HG02981 (cell line): Measurements from ENCODE around the gene ITPKA.

Experiments used
- ATAC-seq: cut with Tn5 transposase; IDR thresholded peaks from one replicate; pipeline ENCODE4 v1.9.1; 2021; ENCODE audit warnings: mild to moderate bottlenecking, moderate library complexity; ENCODE audit not compliant: unreplicated experiment

Gene ITPKA

GRCh38 chr15:41507820-41508290, 14.2 kb downstream of the ITPKA start:
- no peak for ATAC-seq

GRCh38 chr15:41510728-41511127, 17.1 kb downstream of the ITPKA start:
- no peak for ATAC-seq

GRCh38 chr15:41511331-41511898, 17.7 kb downstream of the ITPKA start:
- ATAC-seq = no peak

GRCh38 chr15:41511899-41512369, 18.3 kb downstream of the ITPKA start:
- no peak for ATAC-seq

- ATAC-seq = peak; percentile 11
These were observed 18.9 kb downstream of the ITPKA start for GRCh38 chr15:41512512-41512939.

GRCh38 chr15:41512940-41513505, 19.3 kb downstream of the ITPKA start:
- ATAC-seq = peak; percentile 44

GRCh38 chr15:41513506-41514227, 20.0 kb downstream of the ITPKA start, which contains the start of gene LTK:
TSS of gene LTK (minus strand) at chr15:41513827. CDS start at chr15:41513709, 118 bp downstream.
- ATAC-seq = no peak

GRCh38 chr15:41517895-41518449, 24.3 kb downstream of the ITPKA start:
- no peak for ATAC-seq

GRCh38 chr15:41520636-41521035, 27.0 kb downstream of the ITPKA start:
- no peak for ATAC-seq

GRCh38 chr15:41521614-41522013, 27.9 kb downstream of the ITPKA start:
- no peak for ATAC-seq

- no peak for ATAC-seq
These were observed 29.4 kb downstream of the ITPKA start for GRCh38 chr15:41523097-41523496.

GRCh38 chr15:41530363-41530956, 36.8 kb downstream of the ITPKA start:
- ATAC-seq = no peak

- no peak for ATAC-seq
These were observed 41.9 kb downstream of the ITPKA start for GRCh38 chr15:41535544-41535943.

GRCh38 chr15:41536866-41537265, 43.2 kb downstream of the ITPKA start:
- no peak for ATAC-seq

GRCh38 chr15:41543521-41543870, 49.8 kb downstream of the ITPKA start:
- no peak for ATAC-seq

GRCh38 chr15:41544650-41545015, 51.0 kb downstream of the ITPKA start:
- ATAC-seq = no peak

- ATAC-seq = no peak
These were observed 51.5 kb downstream of the ITPKA start for GRCh38 chr15:41545218-41545617.

GRCh38 chr15:41546851-41547786, 53.4 kb downstream of the ITPKA start:
- no peak for ATAC-seq

GRCh38 chr15:41550066-41550775, 56.5 kb downstream of the ITPKA start:
- ATAC-seq = no peak
